ENCODE data around the gene CASP1.

The CASP1 gene

GRCh38 chr11:104997288-104997687 is 37.7 kb downstream of the CASP1 start:
- no peak for DNase-seq (ENCODE audit: low read depth)
- no peak for TF ChIP-seq CTCF (conservative IDR thresholded peaks at IDR 0.05; ENCODE audit: low read depth, low read length)
- no peak overlapping the region for H3K4me3 ChIP-seq (ENCODE audit: low read length)

GRCh38 chr11:104995001-104995408 is 39.9 kb downstream of the CASP1 start:
- no peak overlapping the region for H3K4me3 ChIP-seq (ENCODE audit: low read length)
- TF ChIP-seq CTCF (conservative IDR thresholded peaks at IDR 0.05; ENCODE audit: low read depth, low read length) = no peak
- DNase-seq (ENCODE audit: low read depth) = no peak

GRCh38 chr11:104992781-104993180 is 42.2 kb downstream of the CASP1 start:
- no peak for DNase-seq (ENCODE audit: low read depth)
- H3K4me3 ChIP-seq (ENCODE audit: low read length) = no peak overlapping the region
- TF ChIP-seq CTCF (conservative IDR thresholded peaks at IDR 0.05; ENCODE audit: low read depth, low read length) = no peak

- no peak overlapping the region for H3K4me3 ChIP-seq (ENCODE audit: low read length)
- no peak for DNase-seq (ENCODE audit: low read depth)
- TF ChIP-seq CTCF (conservative IDR thresholded peaks at IDR 0.05; ENCODE audit: low read depth, low read length) = no peak
These were observed 43.0 kb downstream of the CASP1 start for GRCh38 chr11:104991994-104992393.

- no peak for DNase-seq (ENCODE audit: low read depth)
- TF ChIP-seq CTCF (conservative IDR thresholded peaks at IDR 0.05; ENCODE audit: low read depth, low read length) = no peak
- H3K4me3 ChIP-seq (ENCODE audit: low read length) = no peak overlapping the region
These were observed 50.1 kb downstream of the CASP1 start for GRCh38 chr11:104984808-104985207.

- DNase-seq (ENCODE audit: low read depth) = no peak
- H3K4me3 ChIP-seq (ENCODE audit: low read length) = no peak overlapping the region
- no peak for TF ChIP-seq CTCF (conservative IDR thresholded peaks at IDR 0.05; ENCODE audit: low read depth, low read length)
These were observed 55.1 kb downstream of the CASP1 start for GRCh38 chr11:104979839-104980238.
